Measurements from ENCODE around the gene ELMO1. TPM values are rescaled to one million over a fixed set of nuclear protein-coding genes. Genes with fewer than 3 reads are reported as not detected.

The ELMO1 gene
- total RNA-seq, 1 donor from 2014 or later, result 139 TPM

- intact Hi-C loops (cut with micrococcal nuclease), result no loop called here
Measured at GRCh38 chr7:36814311-36814710, 634.4 kb downstream of the ELMO1 start.

DNA sequence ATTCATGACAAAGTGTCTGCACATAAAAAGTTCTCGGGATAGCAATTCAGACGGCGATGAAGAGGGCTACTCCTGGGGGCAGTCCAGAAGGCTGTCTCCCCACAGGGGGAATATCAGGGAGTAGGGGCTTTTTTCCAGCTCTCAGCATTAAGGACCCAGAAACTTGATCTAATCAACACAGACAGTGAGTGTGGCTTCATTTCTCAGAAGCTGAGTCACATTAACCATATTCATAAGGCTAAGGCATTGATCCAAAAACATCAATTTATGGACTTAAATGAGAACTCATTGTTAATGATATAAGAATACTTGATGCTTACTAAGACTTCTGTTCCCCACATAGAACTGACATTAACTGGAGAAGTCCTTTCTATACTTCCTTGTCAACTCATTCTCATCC is 636.9 kb downstream of the ELMO1 start:
- intact Hi-C loops (cut with micrococcal nuclease), result no loop called here

- intact Hi-C loops (cut with micrococcal nuclease), result no loop called here
Measured at GRCh38 chr7:36810489-36810888, 638.2 kb downstream of the ELMO1 start.

- intact Hi-C loops (cut with micrococcal nuclease), result no loop called here
Measured at GRCh38 chr7:36810032-36810431, 638.6 kb downstream of the ELMO1 start.

DNA sequence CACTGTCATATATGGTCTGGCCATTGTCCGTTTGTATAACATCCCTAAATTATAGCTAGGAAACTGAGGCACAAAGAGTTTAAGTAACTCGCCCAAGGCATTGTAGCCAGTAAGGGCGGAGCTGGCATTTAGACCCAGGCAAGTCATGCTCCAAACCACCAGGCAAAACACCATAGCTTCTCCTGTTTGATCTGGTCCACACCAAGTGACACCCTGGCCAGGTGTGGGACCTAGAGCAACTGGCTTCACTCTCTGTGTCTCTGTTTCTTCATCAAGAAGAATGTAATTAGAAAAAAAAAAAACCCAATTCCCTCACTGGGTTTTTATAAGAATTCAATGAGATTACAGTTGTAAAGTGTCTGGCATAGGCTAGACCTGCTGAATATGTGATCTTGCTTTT is 639.2 kb downstream of the ELMO1 start:
- intact Hi-C loops (cut with micrococcal nuclease), result no loop called here

DNA sequence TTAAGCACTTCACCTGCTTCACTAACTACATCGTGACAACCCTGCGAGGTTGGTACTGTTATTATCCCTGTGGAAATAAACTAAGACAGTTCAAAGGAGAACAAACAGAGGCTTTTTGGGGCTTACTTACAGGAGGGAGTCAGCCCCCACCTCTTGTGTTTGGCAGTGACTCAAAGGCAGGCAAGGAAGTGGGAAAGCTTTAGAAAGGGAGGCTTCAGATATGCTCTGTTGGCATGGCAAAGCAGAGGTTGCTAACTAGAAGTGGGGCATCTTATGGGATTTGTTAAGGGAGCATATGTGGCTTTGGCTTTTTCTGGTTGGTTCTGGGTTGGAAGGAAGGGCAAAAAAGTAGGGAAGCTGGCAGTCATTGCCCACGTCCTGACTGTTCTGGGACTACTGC is 639.6 kb downstream of the ELMO1 start:
- intact Hi-C loops (cut with micrococcal nuclease), result no loop called here

- intact Hi-C loops (cut with micrococcal nuclease), result no loop called here
Measured at GRCh38 chr7:36806891-36807290, 641.8 kb downstream of the ELMO1 start.

Other genes starting within 250 kb of the ELMO1 start
- gene GPR141, start 234.9 kb upstream of the ELMO1 start, total RNA-seq, result not detected in 2 replicates